HepG2 (cell line): ENCODE results near the gene ATG4A. TPM values are rescaled to one million over a fixed set of nuclear protein-coding genes. Genes with fewer than 3 reads are reported as not detected.

ENCODE experiments used
- CREB1 ChIP-seq, 2 experiments: fragments of 450-650 bp in 1 of 2; IDR thresholded peaks; 2 replicates each; pipeline ENCODE4 v1.6.1; 2016 to 2017; ENCODE audit warnings: control low read depth in 1 of 2, mild to moderate bottlenecking in 1 of 2, missing compliant biosample characterization in 1 of 2, missing genetic modification characterization in 1 of 2
- FOXK1 ChIP-seq: sonication (generic); formaldehyde crosslinking; IDR thresholded peaks from 2 replicates; pipeline ENCODE4 v1.4.0; 2020; ENCODE audit warnings: low read depth, missing genetic modification reagents, borderline replicate concordance
- GATAD1 ChIP-seq: IDR thresholded peaks from 2 replicates; pipeline ENCODE4 v1.6.1; 2016; ENCODE audit warnings: missing genetic modification reagents, missing compliant biosample characterization
- HMGXB4 ChIP-seq, 2 experiments: sonication (generic) in 1 of 2; formaldehyde crosslinking in 1 of 2; IDR thresholded peaks; 2 replicates each; pipeline versions ENCODE4 v1.4.0 to v1.6.1; 2018 to 2020; ENCODE audit warnings: missing genetic modification reagents in 2 of 2, borderline replicate concordance in 1 of 2, low read depth in 1 of 2, mild to moderate bottlenecking in 1 of 2, missing biosample characterization in 1 of 2
- HOXA5 ChIP-seq: sonication (generic); formaldehyde crosslinking; IDR thresholded peaks from 2 replicates; pipeline ENCODE4 v1.4.0; 2020; ENCODE audit warnings: missing genetic modification reagents
- KDM4B ChIP-seq: sonication (generic); formaldehyde crosslinking; IDR thresholded peaks from 2 replicates; pipeline ENCODE4 v1.4.0; 2020; ENCODE audit warnings: missing genetic modification reagents
- NFYC ChIP-seq: IDR thresholded peaks from 2 replicates; pipeline ENCODE4 v1.6.1; 2016; ENCODE audit warnings: missing genetic modification reagents, missing compliant biosample characterization
- SIN3A ChIP-seq: IDR thresholded peaks from 2 replicates; pipeline ENCODE4 v1.6.1; 2011; ENCODE audit warnings: low read depth, mild to moderate bottlenecking, control low read depth, low read length, borderline replicate concordance
- SIX1 ChIP-seq: sonication (generic); formaldehyde crosslinking; IDR thresholded peaks from 2 replicates; pipeline ENCODE4 v1.4.0; 2020; ENCODE audit warnings: missing genetic modification reagents, borderline replicate concordance
- YEATS2 ChIP-seq: sonication (generic); formaldehyde crosslinking; IDR thresholded peaks from 2 replicates; pipeline ENCODE4 v1.4.0; 2020; ENCODE audit warnings: missing genetic modification reagents, borderline replicate concordance
- ZNF143 ChIP-seq: sonication (generic); formaldehyde crosslinking; IDR thresholded peaks from 2 replicates; pipeline ENCODE4 v1.4.0; 2020; ENCODE audit warnings: missing genetic modification reagents
- polyA plus RNA-seq, 8 experiments: library from polyadenylated mRNA; depleted of rRNA in 3 of 8; stranded (reverse) in 7 of 8; unstranded in 1 of 8; fragments of >200 nt; fragmentation: Illumina TruSeq in 4 of 8; extraction: Trizol in 4 of 8; gene quantifications; 2 replicates each; pipeline versions ENCODE4 v1.2.1 to v1.2.3, GENCODE V29; 2011 to 2016; ENCODE audit warnings: low read depth in 4 of 8, missing spikeins in 1 of 8, mixed read lengths in 1 of 8; ENCODE audit not compliant: insufficient read depth in 1 of 8
- total RNA-seq, 5 experiments: library from RNA; depleted of rRNA; stranded (reverse); fragments of >200 nt; fragmentation: Illumina TruSeq; extraction: Trizol; gene quantifications; 2 replicates each; pipeline ENCODE4 v1.2.3, GENCODE V29; 2016; ENCODE audit warnings: low read depth in 1 of 5
- TF ChIP-seq, protein P1 (sequence below): sonication (generic); formaldehyde crosslinking; IDR thresholded peaks from 2 replicates; pipeline ENCODE4 v1.4.0; 2020; ENCODE audit warnings: missing genetic modification reagents, borderline replicate concordance
- TF ChIP-seq, protein P2 (sequence below): sonication (generic); formaldehyde crosslinking; IDR thresholded peaks from 2 replicates; pipeline ENCODE4 v1.4.0; 2020; ENCODE audit warnings: missing genetic modification reagents

The ATG4A gene
- total and polyA plus RNA-seq, 2 of the 13 experiments (the other 11 are each of a cell fraction or from before 2014, with no cell fraction given) = 3.3 to 6.3 TPM

- TF ChIP-seq HMGXB4 (CRISPR knock-in tag; IDR thresholded peaks at IDR 0.05; ENCODE audit: borderline replicate concordance in 1 of 2, low read depth in 1 of 2) (peak in 1 of 2 experiments; percentile 31; a peak in 1 of 4 replicates), SIX1 (CRISPR knock-in tag) (no peak), GATAD1 (CRISPR knock-in tag) (peak; percentile 67), HOXA5 (0 out of 2 replicates have a peak, but pooled peaks have one; percentile 30), FOXK1 (CRISPR knock-in tag) (peak; percentile 16; the same call in 1 of the 2 replicates), NFYC (CRISPR knock-in tag) (peak; percentile 85), ZNF143 (CRISPR knock-in tag) (peak; percentile 95), KDM4B (0 out of 2 replicates have a peak, but pooled peaks have one; percentile 26), SIN3A (peak; percentile 41; the same call in 1 of the 2 replicates), YEATS2 (CRISPR knock-in tag) (peak; percentile 30; the same call in 1 of the 2 replicates), CREB1 (IDR thresholded peaks at IDR 0.05) (peak; percentile 72), CREB1 (CRISPR knock-in tag; IDR thresholded peaks at IDR 0.05) (peak; percentile 84)
- TF ChIP-seq, protein P1, sequence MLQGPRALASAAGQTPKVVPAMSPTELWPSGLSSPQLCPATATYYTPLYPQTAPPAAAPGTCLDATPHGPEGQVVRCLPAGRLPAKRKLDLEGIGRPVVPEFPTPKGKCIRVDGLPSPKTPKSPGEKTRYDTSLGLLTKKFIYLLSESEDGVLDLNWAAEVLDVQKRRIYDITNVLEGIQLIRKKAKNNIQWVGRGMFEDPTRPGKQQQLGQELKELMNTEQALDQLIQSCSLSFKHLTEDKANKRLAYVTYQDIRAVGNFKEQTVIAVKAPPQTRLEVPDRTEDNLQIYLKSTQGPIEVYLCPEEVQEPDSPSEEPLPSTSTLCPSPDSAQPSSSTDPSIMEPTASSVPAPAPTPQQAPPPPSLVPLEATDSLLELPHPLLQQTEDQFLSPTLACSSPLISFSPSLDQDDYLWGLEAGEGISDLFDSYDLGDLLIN (CRISPR knock-in tag) = no peak
- TF ChIP-seq, protein P2, sequence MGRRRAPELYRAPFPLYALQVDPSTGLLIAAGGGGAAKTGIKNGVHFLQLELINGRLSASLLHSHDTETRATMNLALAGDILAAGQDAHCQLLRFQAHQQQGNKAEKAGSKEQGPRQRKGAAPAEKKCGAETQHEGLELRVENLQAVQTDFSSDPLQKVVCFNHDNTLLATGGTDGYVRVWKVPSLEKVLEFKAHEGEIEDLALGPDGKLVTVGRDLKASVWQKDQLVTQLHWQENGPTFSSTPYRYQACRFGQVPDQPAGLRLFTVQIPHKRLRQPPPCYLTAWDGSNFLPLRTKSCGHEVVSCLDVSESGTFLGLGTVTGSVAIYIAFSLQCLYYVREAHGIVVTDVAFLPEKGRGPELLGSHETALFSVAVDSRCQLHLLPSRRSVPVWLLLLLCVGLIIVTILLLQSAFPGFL (CRISPR knock-in tag) = no peak
Measured at GRCh38 chrX:108091264-108091877, at the start of gene ATG4A, which contains the start of gene PSMD10 (continued).
